PC-9 (cell line): ENCODE data around the gene ACTL8. TPM values are rescaled to one million over a fixed set of nuclear protein-coding genes. Genes with fewer than 3 reads are reported as not detected.

ENCODE experiments used
- BruUV-seq: library from RNA; stranded (reverse); fragments of 400-500 nt; replicated peaks from 2 replicates; lab custom pipeline; 2021; lab: Mats Ljungman, UMichigan
- CTCF ChIA-PET: fragments of 300-600 bp; sonication (Branson Sonifier 250); formaldehyde crosslinking; loops from one replicate; lab custom pipeline; 2022; ENCODE audit warnings: antibody characterized with exemption; lab: Charles Lee
- POLR2A ChIA-PET: fragments of 300-600 bp; sonication (Branson Sonifier 250); formaldehyde crosslinking; loops from one replicate; lab custom pipeline; 2022; ENCODE audit warnings: antibody characterized with exemption; ENCODE audit not compliant: unreplicated experiment; lab: Charles Lee
- DNase-seq, 2 experiments: peaks; one replicate each; pipeline versions ENCODE4 v3.0.0 to v3.0.0-alpha.2; 2015 to 2022; ENCODE audit warnings: mixed read lengths in 1 of 2
- H2AFZ ChIP-seq: fragments of 200-600 bp; sonication (generic); 2 replicates; pipeline ENCODE4 v1.8.1; 2017; ENCODE audit warnings: antibody characterized with exemption
- H3F3A ChIP-seq: fragments of 200-600 bp; sonication (generic); 2 replicates; pipeline ENCODE4 v1.8.1; 2017; ENCODE audit warnings: antibody characterized with exemption, mild to moderate bottlenecking, low read depth; ENCODE audit not compliant: insufficient read depth
- H3K27ac ChIP-seq: fragments of 200-600 bp; sonication (generic); 2 replicates; pipeline ENCODE4 v1.6.1; 2016; ENCODE audit warnings: mixed run types
- H3K27me3 ChIP-seq: fragments of 200-600 bp; sonication (generic); 2 replicates; pipeline ENCODE4 v1.6.1; 2016; ENCODE audit warnings: low read depth, mixed run types; ENCODE audit not compliant: insufficient read depth
- H3K36me3 ChIP-seq: fragments of 200-600 bp; sonication (generic); 2 replicates; pipeline ENCODE4 v1.6.1; 2016; ENCODE audit warnings: low read depth, mixed run types
- H3K4me1 ChIP-seq: fragments of 200-600 bp; sonication (generic); replicated peaks from 2 replicates; pipeline ENCODE4 v1.6.1; 2016; ENCODE audit warnings: mixed run types; ENCODE audit not compliant: insufficient read depth
- H3K4me2 ChIP-seq: fragments of 200-600 bp; sonication (generic); 2 replicates; pipeline ENCODE4 v1.6.1; 2017; ENCODE audit warnings: mixed run types
- H3K4me3 ChIP-seq: fragments of 200-600 bp; sonication (generic); 2 replicates; pipeline ENCODE4 v1.6.1; 2016; ENCODE audit warnings: mixed run types
- H3K79me2 ChIP-seq: fragments of 200-600 bp; sonication (generic); 2 replicates; pipeline ENCODE4 v1.6.1; 2017; ENCODE audit warnings: low read depth, mixed run types
- H3K9me2 ChIP-seq: fragments of 200-600 bp; sonication (generic); 2 replicates; pipeline ENCODE4 v1.8.1; 2017; ENCODE audit warnings: mild to moderate bottlenecking; ENCODE audit not compliant: insufficient read depth
- H3K9me3 ChIP-seq: fragments of 200-600 bp; sonication (generic); 2 replicates; pipeline ENCODE4 v1.8.1; 2016; ENCODE audit warnings: low read depth; ENCODE audit not compliant: insufficient read depth
- H4K20me1 ChIP-seq: fragments of 200-600 bp; sonication (generic); 2 replicates; pipeline ENCODE4 v1.8.1; 2017; ENCODE audit not compliant: insufficient read depth
- CTCF ChIP-seq: fragments of 200-600 bp; sonication (generic); conservative IDR thresholded peaks from 2 replicates; pipeline ENCODE4 v1.6.1; 2017; ENCODE audit warnings: mixed run types, antibody characterized with exemption, mild to moderate bottlenecking, moderate library complexity
- EZH2 ChIP-seq: fragments of 200-600 bp; sonication (generic); IDR thresholded peaks from 2 replicates; pipeline ENCODE4 v1.8.0; 2017; ENCODE audit warnings: antibody characterized with exemption, low read depth
- intact Hi-C: fragments of 100-400 bp; cut with micrococcal nuclease; formaldehyde crosslinking; loops from one replicate; pipeline ENCODE4 v1.10.0; 2022; ENCODE audit not compliant: unreplicated experiment
- total RNA-seq: library from RNA; stranded (reverse); gene quantifications from 2 replicates; pipeline ENCODE4 v1.2.3, GENCODE V29; 2021

ACTL8 gene
- total RNA-seq, 1 experiment from 2014 or later: 0.68 TPM

GRCh38 chr1:17820198-17820597 is 65.1 kb downstream of the ACTL8 start:
- no peak overlapping the region for H3K27ac ChIP-seq
- H3K36me3 ChIP-seq: no peaks in the 10 kb centered on the region
- H3K9me2 ChIP-seq: no peaks in the 10 kb centered on the region
- ChIA-PET POLR2A (no interaction called here), CTCF (no interaction called here)
- H3K4me1 ChIP-seq: no peaks in the 10 kb centered on the region
- no peaks in the 10 kb centered on the region for H3K27me3 ChIP-seq
- H3K4me3 ChIP-seq: no peak overlapping the region
- no peaks in the 10 kb centered on the region for H3F3A ChIP-seq
- no peaks in the 10 kb centered on the region for H3K9me3 ChIP-seq
- H3K4me2 ChIP-seq: no peak overlapping the region
- no peak for DNase-seq
- TF ChIP-seq EZH2: no peak
- TF ChIP-seq CTCF: no peak
- intact Hi-C loops: no loop called here
- no TSS peak for BruUV-seq
- no peaks in the 10 kb centered on the region for H3K79me2 ChIP-seq
- no peaks in the 10 kb centered on the region for H4K20me1 ChIP-seq
- no peak overlapping the region for H2AFZ ChIP-seq

- Histone ChIP-seq H4K20me1 (no peaks in the 10 kb centered on the region), H3K36me3 (no peaks in the 10 kb centered on the region), H3F3A (no peaks in the 10 kb centered on the region), H3K27ac (no peak overlapping the region), H3K79me2 (no peaks in the 10 kb centered on the region), H3K9me3 (no peaks in the 10 kb centered on the region), H2AFZ (no peak overlapping the region), H3K9me2 (no peaks in the 10 kb centered on the region), H3K4me3 (no peak overlapping the region), H3K27me3 (no peaks in the 10 kb centered on the region), H3K4me2 (no peak overlapping the region), H3K4me1 (no peaks in the 10 kb centered on the region)
- no TSS peak for BruUV-seq
- POLR2A ChIA-PET: no interaction called here
- TF ChIP-seq CTCF (no peak), EZH2 (no peak)
- intact Hi-C loops: no loop called here
- DNase-seq: no peak
- CTCF ChIA-PET: no interaction called here
Observed at GRCh38 chr1:17822741-17823426, 67.8 kb downstream of the ACTL8 start.

- ChIA-PET CTCF (interaction anchor here (1.0 kb wide), 1 partner anchor 56 kb away, joined by 3 read pairs; no protein-coding TSS in a partner anchor), POLR2A (no interaction called here)
- no peaks in the 10 kb centered on the region for H3K9me3 ChIP-seq
- no peaks in the 10 kb centered on the region for H4K20me1 ChIP-seq
- no peak overlapping the region for H3K4me3 ChIP-seq
- intact Hi-C loops: no loop called here
- H3K36me3 ChIP-seq: no peaks in the 10 kb centered on the region
- TF ChIP-seq CTCF (no peak), EZH2 (no peak)
- no peak for DNase-seq
- no peaks in the 10 kb centered on the region for H3K9me2 ChIP-seq
- H3K27me3 ChIP-seq: no peaks in the 10 kb centered on the region
- H3K4me2 ChIP-seq: no peak overlapping the region
- H3K79me2 ChIP-seq: no peaks in the 10 kb centered on the region
- no peak overlapping the region for H2AFZ ChIP-seq
- H3K4me1 ChIP-seq: no peaks in the 10 kb centered on the region
- no peak overlapping the region for H3K27ac ChIP-seq
- BruUV-seq: no TSS peak
- H3F3A ChIP-seq: no peaks in the 10 kb centered on the region
Observed at GRCh38 chr1:17825273-17826164, 70.4 kb downstream of the ACTL8 start.
